HUES64 (cell line): ENCODE data around the gene HERPUD1.

Experiments used
- H3K27ac ChIP-seq: 2 replicates; pipeline ENCODE4 v1.7.0; 2013; ENCODE audit warnings: low read depth, low read length, inconsistent platforms
- H3K27me3 ChIP-seq: 2 replicates; pipeline ENCODE4 v1.6.1; 2013; ENCODE audit warnings: mild to moderate bottlenecking, low read length; ENCODE audit not compliant: insufficient read depth
- H3K36me3 ChIP-seq: 2 replicates; pipeline ENCODE4 v1.6.1; 2013; ENCODE audit warnings: mild to moderate bottlenecking, low read length; ENCODE audit not compliant: insufficient read depth
- H3K4me1 ChIP-seq: 2 replicates; pipeline ENCODE4 v1.6.1; 2013; ENCODE audit warnings: mild to moderate bottlenecking, low read length, moderate library complexity; ENCODE audit not compliant: insufficient read depth
- H3K4me3 ChIP-seq: 2 replicates; pipeline ENCODE4 v1.5.1; 2013; ENCODE audit warnings: mild to moderate bottlenecking, low read length, moderate library complexity
- H3K9ac ChIP-seq: 2 replicates; pipeline ENCODE4 v1.6.1; 2013; ENCODE audit warnings: mild to moderate bottlenecking, low read depth, low read length
- H3K9me3 ChIP-seq: 2 replicates; pipeline ENCODE4 v1.6.1; 2013; ENCODE audit warnings: low read depth, low read length; ENCODE audit not compliant: insufficient read depth
- WGBS: fragments of 150-250, 120-280 bp; methylation state at CpG from one replicate; pipeline ENCODE4 v1.1.7; 2013; ENCODE audit warnings: missing lambda C conversion rate; 5-methylcytosine and 5-hydroxymethylcytosine counted together

HERPUD1 gene

DNA sequence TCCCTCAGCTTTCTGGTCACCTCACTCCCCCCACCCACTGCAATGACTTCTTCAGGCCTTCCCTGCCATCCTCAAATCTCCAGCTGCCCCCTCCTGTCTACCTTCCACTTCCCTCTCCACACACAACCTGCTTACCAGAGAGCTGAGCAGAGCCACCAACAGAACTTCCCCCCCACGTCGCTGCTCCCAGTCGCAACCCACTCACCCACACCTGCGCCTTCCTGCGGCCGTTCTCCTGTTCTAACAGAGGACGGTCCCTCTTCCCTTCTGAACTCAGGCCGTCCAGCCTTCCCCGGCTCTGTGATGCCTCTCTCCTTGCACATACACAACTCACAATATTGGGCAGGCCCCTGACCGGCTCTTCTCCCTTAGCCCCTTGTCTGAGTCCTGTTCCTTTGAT, 43.8 kb downstream of the HERPUD1 start:
- 93% methylated on average over 10 of the region's 10 CpGs for WGBS
- H3K27me3 ChIP-seq, result no peaks in the 10 kb centered on the region

DNA sequence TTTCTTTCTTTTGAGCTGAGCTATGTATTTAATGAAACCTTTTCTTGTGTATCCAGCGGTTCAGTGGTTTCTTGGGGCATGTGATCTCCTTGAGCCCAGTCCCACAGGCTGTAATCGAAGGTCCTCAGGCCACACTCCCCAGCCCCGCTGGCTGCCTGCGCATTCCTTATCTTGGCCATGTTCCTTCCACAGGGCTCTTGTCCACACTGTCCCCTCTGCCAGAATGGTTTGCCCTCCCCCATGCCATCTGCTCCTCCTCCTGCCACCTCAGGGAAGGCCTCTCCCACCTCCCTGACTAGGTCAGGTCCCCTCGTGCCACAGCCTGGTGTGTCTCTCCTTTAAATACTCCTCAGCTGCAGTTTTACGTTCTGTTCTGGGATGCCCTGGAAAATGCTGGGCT, 45.3 kb downstream of the HERPUD1 start:
- H3K27me3 ChIP-seq, result no peaks in the 10 kb centered on the region
- no peaks in the 10 kb centered on the region for H3K9me3 ChIP-seq
- no peak overlapping the region for H3K4me3 ChIP-seq
- no peaks in the 10 kb centered on the region for H3K36me3 ChIP-seq
- H3K9ac ChIP-seq, result no peak overlapping the region
- 89% methylated on average over 6 of the region's 6 CpGs for WGBS
- no peaks in the 10 kb centered on the region for H3K4me1 ChIP-seq
- H3K27ac ChIP-seq, result no peak overlapping the region

More for the DNA sequence above, 43.8 kb downstream of the HERPUD1 start:
- Histone ChIP-seq H3K9me3 (no peaks in the 10 kb centered on the region), H3K4me3 (no peak overlapping the region), H3K9ac (no peak overlapping the region), H3K4me1 (no peaks in the 10 kb centered on the region), H3K27ac (no peak overlapping the region), H3K36me3 (no peaks in the 10 kb centered on the region)

- WGBS, result 93% methylated on average over 10 of the region's 11 CpGs
- no peaks in the 10 kb centered on the region for H3K4me1 ChIP-seq
- H3K27ac ChIP-seq, result no peak overlapping the region
- no peaks in the 10 kb centered on the region for H3K27me3 ChIP-seq
- H3K9ac ChIP-seq, result no peak overlapping the region
- H3K36me3 ChIP-seq, result no peaks in the 10 kb centered on the region
- H3K9me3 ChIP-seq, result no peaks in the 10 kb centered on the region
- no peak overlapping the region for H3K4me3 ChIP-seq
These were observed 46.0 kb downstream of the HERPUD1 start for GRCh38 chr16:56977823-56978430.

DNA sequence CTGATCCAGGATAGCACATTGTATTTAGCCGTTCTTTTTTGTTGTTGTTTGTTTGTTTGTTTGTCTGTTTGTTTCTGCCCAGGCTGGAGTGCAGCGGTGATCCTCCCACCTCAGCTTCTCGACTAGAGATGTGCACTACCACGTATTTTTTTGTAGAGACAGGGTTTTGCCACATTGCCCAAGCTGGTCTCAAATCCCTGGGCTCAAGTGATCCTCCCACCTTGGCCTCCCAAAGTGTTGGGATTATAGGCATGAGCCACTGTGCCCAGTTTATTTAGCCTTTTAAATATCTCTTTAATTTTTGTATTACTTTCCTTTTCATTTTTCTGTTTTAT, 48.2 kb downstream of the HERPUD1 start:
- Histone ChIP-seq H3K4me3 (no peak overlapping the region), H3K36me3 (no peaks in the 10 kb centered on the region), H3K9ac (no peak overlapping the region), H3K4me1 (no peaks in the 10 kb centered on the region; the same call in 1 of the 2 replicates), H3K27ac (no peak overlapping the region), H3K9me3 (no peaks in the 10 kb centered on the region), H3K27me3 (no peaks in the 10 kb centered on the region)
- 92% methylated on average over 3 of the region's 4 CpGs for WGBS

GRCh38 chr16:56980792-56981724, 49.1 kb downstream of the HERPUD1 start:
- Histone ChIP-seq H3K4me1 (no peaks in the 10 kb centered on the region; the same call in 1 of the 2 replicates), H3K4me3 (no peak overlapping the region)

GRCh38 chr16:56981729-56982271, 49.9 kb downstream of the HERPUD1 start:
- H3K9ac ChIP-seq, result no peak overlapping the region
- 86% methylated on average over 12 of the region's 12 CpGs for WGBS
- H3K27ac ChIP-seq, result no peak overlapping the region
- H3K36me3 ChIP-seq, result no peaks in the 10 kb centered on the region
- no peak overlapping the region for H3K4me3 ChIP-seq
- no peaks in the 10 kb centered on the region for H3K9me3 ChIP-seq
- no peaks in the 10 kb centered on the region for H3K27me3 ChIP-seq
- H3K4me1 ChIP-seq, result no peaks in the 10 kb centered on the region; the same call in 1 of the 2 replicates

More at GRCh38 chr16:56980792-56981724, 49.1 kb downstream of the HERPUD1 start:
- 82% methylated on average over 16 of the region's 16 CpGs for WGBS
- Histone ChIP-seq H3K9ac (no peak overlapping the region), H3K36me3 (no peaks in the 10 kb centered on the region), H3K27ac (no peak overlapping the region), H3K27me3 (no peaks in the 10 kb centered on the region), H3K9me3 (no peaks in the 10 kb centered on the region)

DNA sequence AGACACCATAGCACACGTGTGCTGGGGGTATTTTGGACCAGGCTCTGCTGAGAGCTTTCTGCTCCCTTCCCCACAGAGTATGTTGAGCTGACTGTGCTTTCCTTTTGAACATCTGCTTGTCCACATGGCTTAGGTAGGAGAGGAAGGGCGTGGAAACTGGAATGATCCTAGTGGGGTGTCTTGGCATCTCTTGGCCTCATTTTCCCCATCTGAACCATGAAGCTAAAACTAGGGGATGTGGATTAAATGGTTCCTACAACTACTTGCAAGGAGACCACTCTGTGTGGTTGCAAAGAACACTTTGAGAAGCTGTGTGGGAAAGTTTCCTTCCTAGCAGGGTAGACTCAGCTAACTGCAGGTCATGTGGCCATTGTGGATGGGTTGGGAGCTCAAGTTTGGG, 50.8 kb downstream of the HERPUD1 start:
- no peaks in the 10 kb centered on the region; the same call in 1 of the 2 replicates for H3K4me1 ChIP-seq
- H3K27ac ChIP-seq, result no peak overlapping the region
- no peak overlapping the region for H3K9ac ChIP-seq
- H3K27me3 ChIP-seq, result peaks cover 2% of the 10 kb centered on the region; the same call in 1 of the 2 replicates
- WGBS, result 76% methylated on average over 2 of the region's 2 CpGs
- no peaks in the 10 kb centered on the region for H3K9me3 ChIP-seq
- H3K36me3 ChIP-seq, result no peaks in the 10 kb centered on the region
- H3K4me3 ChIP-seq, result no peak overlapping the region

GRCh38 chr16:56983211-56983751, 51.3 kb downstream of the HERPUD1 start:
- Histone ChIP-seq H3K9ac (no peak overlapping the region), H3K36me3 (no peaks in the 10 kb centered on the region), H3K4me1 (no peaks in the 10 kb centered on the region; the same call in 1 of the 2 replicates), H3K27ac (no peak overlapping the region), H3K4me3 (no peak overlapping the region), H3K9me3 (no peaks in the 10 kb centered on the region), H3K27me3 (peaks cover 8% of the 10 kb centered on the region)
- 79% methylated on average over 9 of the region's 9 CpGs for WGBS

- Histone ChIP-seq H3K4me1 (no peaks in the 10 kb centered on the region; the same call in 1 of the 2 replicates), H3K27ac (no peak overlapping the region), H3K27me3 (peaks cover 22% of the 10 kb centered on the region), H3K9ac (no peak overlapping the region), H3K4me3 (no peak overlapping the region), H3K36me3 (no peaks in the 10 kb centered on the region), H3K9me3 (no peaks in the 10 kb centered on the region)
- 89% methylated on average over 6 of the region's 6 CpGs for WGBS
These were observed 52.7 kb downstream of the HERPUD1 start for GRCh38 chr16:56984639-56985038.

GRCh38 chr16:56985288-56985961, 53.5 kb downstream of the HERPUD1 start:
- no peaks in the 10 kb centered on the region; the same call in 1 of the 2 replicates for H3K4me1 ChIP-seq
- H3K9me3 ChIP-seq, result no peaks in the 10 kb centered on the region
- no peaks in the 10 kb centered on the region for H3K36me3 ChIP-seq
- 73% methylated on average over 7 of the region's 7 CpGs for WGBS
- H3K9ac ChIP-seq, result no peak overlapping the region
- peaks cover 30% of the 10 kb centered on the region for H3K27me3 ChIP-seq
- no peak overlapping the region for H3K4me3 ChIP-seq
- no peak overlapping the region for H3K27ac ChIP-seq
